ENCODE data around the gene RAB29.
A peak's percentile ranks its signal among the peaks of the same experiment; 100 is the strongest.
"Not testable (repeated sequence)": the region's sequence is repeated elsewhere in the genome, so short reads cannot be mapped to it uniquely, and the experiment has no call there.

Gene RAB29

GRCh38 chr1:205775015-205775716 lies at the start of gene RAB29:
Gene RAB29 (minus strand): TSS chr1:205775482. CDS start chr1:205774956, 526 bp downstream.
- peak; percentile 70 to 78 for DNase-seq (ENCODE audit: low read depth in 2 of 2)

GRCh38 chr1:205824180-205824579 lies 48.9 kb upstream of the RAB29 start:
- DNase-seq (ENCODE audit: low read depth in 2 of 2): no peak

GRCh38 chr1:205823260-205823659 lies 48.0 kb upstream of the RAB29 start:
- DNase-seq (ENCODE audit: low read depth in 2 of 2): not testable (repeated sequence)

GRCh38 chr1:205822397-205822796 lies 47.1 kb upstream of the RAB29 start:
- DNase-seq (ENCODE audit: low read depth in 2 of 2): no peak

GRCh38 chr1:205817988-205818387 lies 42.7 kb upstream of the RAB29 start:
- no peak for DNase-seq (ENCODE audit: low read depth in 2 of 2)

GRCh38 chr1:205817364-205817763 lies 42.1 kb upstream of the RAB29 start:
- no peak for DNase-seq (ENCODE audit: low read depth in 2 of 2)

- no peak for DNase-seq (ENCODE audit: low read depth in 2 of 2)
Observed at GRCh38 chr1:205813755-205814058, 38.4 kb upstream of the RAB29 start.

- peak; percentile 83 to 86 for DNase-seq (ENCODE audit: low read depth in 2 of 2)
Observed at GRCh38 chr1:205812878-205813754, 37.8 kb upstream of the RAB29 start, which contains the start of gene SLC41A1. Gene SLC41A1 (minus strand): TSS chr1:205813198. CDS start chr1:205810441, 2,757 bp downstream.

GRCh38 chr1:205812271-205812877 lies 37.1 kb upstream of the RAB29 start:
- DNase-seq (ENCODE audit: low read depth in 2 of 2): peak in 1 of 2 donors; percentile 15

- DNase-seq (ENCODE audit: low read depth in 2 of 2): no peak
Observed at GRCh38 chr1:205811660-205812059, 36.4 kb upstream of the RAB29 start.

GRCh38 chr1:205810448-205811157 lies 35.3 kb upstream of the RAB29 start:
- DNase-seq (ENCODE audit: low read depth in 2 of 2): no peak

GRCh38 chr1:205809942-205810345 lies 34.7 kb upstream of the RAB29 start:
- no peak for DNase-seq (ENCODE audit: low read depth in 2 of 2)

- no peak for DNase-seq (ENCODE audit: low read depth in 2 of 2)
Observed at GRCh38 chr1:205809469-205809868, 34.2 kb upstream of the RAB29 start.

- DNase-seq (ENCODE audit: low read depth in 2 of 2): peak; percentile 33 to 43
Observed at GRCh38 chr1:205805082-205805711, 29.9 kb upstream of the RAB29 start.

- no peak for DNase-seq (ENCODE audit: low read depth in 2 of 2)
Observed at GRCh38 chr1:205804605-205805004, 29.3 kb upstream of the RAB29 start.

GRCh38 chr1:205803986-205804385 lies 28.7 kb upstream of the RAB29 start:
- DNase-seq (ENCODE audit: low read depth in 2 of 2): no peak

- DNase-seq (ENCODE audit: low read depth in 2 of 2): no peak
Observed at GRCh38 chr1:205802060-205802459, 26.8 kb upstream of the RAB29 start.

- DNase-seq (ENCODE audit: low read depth in 2 of 2): no peak
Observed at GRCh38 chr1:205800981-205801703, 25.9 kb upstream of the RAB29 start.

- no peak for DNase-seq (ENCODE audit: low read depth in 2 of 2)
Observed at GRCh38 chr1:205800427-205800826, 25.1 kb upstream of the RAB29 start.

- no peak for DNase-seq (ENCODE audit: low read depth in 2 of 2)
Observed at GRCh38 chr1:205798577-205798976, 23.3 kb upstream of the RAB29 start.

- DNase-seq (ENCODE audit: low read depth in 2 of 2): no peak
Observed at GRCh38 chr1:205797168-205797567, 21.9 kb upstream of the RAB29 start.
